Measurements from ENCODE around the gene RAP1GAP2. TPM values are rescaled to one million over a fixed set of nuclear protein-coding genes. Genes with fewer than 3 reads are reported as not detected.

Gene RAP1GAP2
- total RNA-seq, 1 donor = 2.9 TPM

GRCh38 chr17:2852729-2853282, 56.6 kb downstream of the RAP1GAP2 start:
- Histone ChIP-seq H3K4me2 (ENCODE audit: insufficient read depth, low read length) (peak overlapping the region; percentile 70), H2AFZ (ENCODE audit: low read length) (peak overlapping the region; percentile 59), H3K4me1 (ENCODE audit: insufficient read depth, low read length) (peaks cover 8% of the 10 kb centered on the region), H3K27me3 (ENCODE audit: insufficient read depth, low read length) (no peaks in the 10 kb centered on the region), H3K36me3 (ENCODE audit: insufficient read depth, low read length) (no peaks in the 10 kb centered on the region), H3K79me2 (ENCODE audit: insufficient read depth, low read length) (peaks cover 25% of the 10 kb centered on the region), H3K9me3 (ENCODE audit: low read depth, low read length) (no peaks in the 10 kb centered on the region), H4K20me1 (ENCODE audit: insufficient read depth, low read length) (peaks cover 3% of the 10 kb centered on the region), H3K27ac (ENCODE audit: low read depth, low read length) (no peak overlapping the region), H3K4me3 (ENCODE audit: insufficient read depth, low read length) (peak overlapping the region; percentile 78)
- DNase-seq (ENCODE audit: insufficient read length, low spot score, missing footprints) = no peak
- TF ChIP-seq CTCF (IDR thresholded peaks at IDR 0.05; ENCODE audit: extremely low read depth, low read depth, low read length) = no peak

- Histone ChIP-seq H3K4me3 (ENCODE audit: insufficient read depth, low read length) (peak overlapping the region; percentile 78), H3K9me3 (ENCODE audit: low read depth, low read length) (no peaks in the 10 kb centered on the region), H2AFZ (ENCODE audit: low read length) (peak overlapping the region; percentile 84), H3K4me1 (ENCODE audit: insufficient read depth, low read length) (peaks cover 8% of the 10 kb centered on the region), H4K20me1 (ENCODE audit: insufficient read depth, low read length) (peaks cover 3% of the 10 kb centered on the region), H3K36me3 (ENCODE audit: insufficient read depth, low read length) (no peaks in the 10 kb centered on the region), H3K27ac (ENCODE audit: low read depth, low read length) (no peak overlapping the region), H3K27me3 (ENCODE audit: insufficient read depth, low read length) (no peaks in the 10 kb centered on the region), H3K4me2 (ENCODE audit: insufficient read depth, low read length) (peak overlapping the region; percentile 93), H3K79me2 (ENCODE audit: insufficient read depth, low read length) (peaks cover 28% of the 10 kb centered on the region)
- TF ChIP-seq CTCF (IDR thresholded peaks at IDR 0.05; ENCODE audit: extremely low read depth, low read depth, low read length) = no peak
- peak; percentile 99 for DNase-seq (ENCODE audit: insufficient read length, low spot score, missing footprints)
Observed at GRCh38 chr17:2853283-2854142, 57.3 kb downstream of the RAP1GAP2 start.

- Histone ChIP-seq H3K4me2 (ENCODE audit: insufficient read depth, low read length) (peak overlapping the region; percentile 93), H3K79me2 (ENCODE audit: insufficient read depth, low read length) (peaks cover 28% of the 10 kb centered on the region), H2AFZ (ENCODE audit: low read length) (peak overlapping the region; percentile 84), H3K36me3 (ENCODE audit: insufficient read depth, low read length) (no peaks in the 10 kb centered on the region), H3K4me1 (ENCODE audit: insufficient read depth, low read length) (peaks cover 8% of the 10 kb centered on the region), H3K27me3 (ENCODE audit: insufficient read depth, low read length) (no peaks in the 10 kb centered on the region), H3K9me3 (ENCODE audit: low read depth, low read length) (no peaks in the 10 kb centered on the region), H3K27ac (ENCODE audit: low read depth, low read length) (peak overlapping the region; percentile 3), H4K20me1 (ENCODE audit: insufficient read depth, low read length) (peaks cover 3% of the 10 kb centered on the region), H3K4me3 (ENCODE audit: insufficient read depth, low read length) (peak overlapping the region; percentile 78)
- peak; percentile 64 for DNase-seq (ENCODE audit: insufficient read length, low spot score, missing footprints)
- TF ChIP-seq CTCF (IDR thresholded peaks at IDR 0.05; ENCODE audit: extremely low read depth, low read depth, low read length) = no peak
Observed at GRCh38 chr17:2854143-2855055, 58.2 kb downstream of the RAP1GAP2 start.
